ENCODE data around the gene MIPOL1. TPM values are rescaled to one million over a fixed set of nuclear protein-coding genes. Genes with fewer than 3 reads are reported as not detected.

MIPOL1 gene
- total and polyA plus RNA-seq, 2 experiments from 2014 or later = 5.7 to 5.9 TPM

DNA sequence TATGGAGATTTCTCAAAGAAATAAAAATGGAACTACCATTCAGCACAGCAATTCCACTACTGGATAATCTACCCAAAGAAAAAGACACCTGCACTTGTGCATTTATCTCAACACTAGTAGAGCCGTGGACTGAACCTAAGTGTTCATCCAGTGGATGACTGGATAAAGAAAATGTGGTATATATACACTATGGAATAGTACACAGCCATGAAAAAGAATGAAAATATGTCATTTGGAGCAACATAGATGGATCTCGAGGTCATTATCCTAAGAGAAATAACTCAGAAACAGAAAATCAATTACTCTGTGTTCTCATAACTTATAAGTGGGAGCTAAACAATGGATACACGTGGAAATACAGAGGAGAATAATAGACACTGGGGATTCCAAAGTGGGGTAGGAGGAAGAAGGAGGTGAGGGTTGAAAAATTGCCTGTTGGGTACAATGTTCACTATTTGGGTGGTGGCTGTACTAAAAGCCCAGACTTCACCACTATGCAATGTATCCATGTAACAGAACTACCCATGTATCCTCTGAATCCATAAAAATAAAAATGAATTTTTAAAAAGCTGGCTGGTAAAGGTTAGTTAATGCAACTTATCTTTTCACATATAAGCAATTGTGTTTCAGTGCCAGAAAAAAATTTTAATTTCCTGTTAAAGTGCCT lies 266.6 kb downstream of the MIPOL1 start:
- Histone ChIP-seq H2AFZ (no peak overlapping the region), H3K27me3 (replicated peaks; ENCODE audit: insufficient read depth) (no peaks in the 10 kb centered on the region), H3F3A (ENCODE audit: insufficient read depth) (no peaks in the 10 kb centered on the region), H3K36me3 (ENCODE audit: low read depth) (no peaks in the 10 kb centered on the region), H4K20me1 (ENCODE audit: insufficient read depth) (no peaks in the 10 kb centered on the region), H3K9me2 (ENCODE audit: insufficient read depth) (no peaks in the 10 kb centered on the region), H3K4me1 (ENCODE audit: insufficient read depth) (no peaks in the 10 kb centered on the region), H3K4me3 (no peak overlapping the region), H3K4me2 (ENCODE audit: unreplicated experiment) (no peak overlapping the region), H3K27ac (no peak overlapping the region), H3K9ac (no peak overlapping the region), H3K9me3 (ENCODE audit: low read depth) (no peaks in the 10 kb centered on the region), H3K79me2 (ENCODE audit: insufficient read depth) (no peaks in the 10 kb centered on the region)
- no peak for DNase-seq
- in situ Hi-C loops (cut with MboI) = no loop called here
- TF ChIP-seq EZH2phosphoT487 (IDR thresholded peaks at IDR 0.05; ENCODE audit: insufficient read depth, low read depth) (no peak), EZH2 (IDR thresholded peaks at IDR 0.05; ENCODE audit: insufficient read depth, poor library complexity, severe bottlenecking) (no peak)
- 87 to 93% methylated on average over 3 of the region's 3 CpGs for whole genome bisulfite sequencing, 2 experiments (ENCODE audit: low coverage in 1 of 2, low lambda C conversion rate in 2 of 2, missing lambda C conversion rate in 2 of 2)

DNA sequence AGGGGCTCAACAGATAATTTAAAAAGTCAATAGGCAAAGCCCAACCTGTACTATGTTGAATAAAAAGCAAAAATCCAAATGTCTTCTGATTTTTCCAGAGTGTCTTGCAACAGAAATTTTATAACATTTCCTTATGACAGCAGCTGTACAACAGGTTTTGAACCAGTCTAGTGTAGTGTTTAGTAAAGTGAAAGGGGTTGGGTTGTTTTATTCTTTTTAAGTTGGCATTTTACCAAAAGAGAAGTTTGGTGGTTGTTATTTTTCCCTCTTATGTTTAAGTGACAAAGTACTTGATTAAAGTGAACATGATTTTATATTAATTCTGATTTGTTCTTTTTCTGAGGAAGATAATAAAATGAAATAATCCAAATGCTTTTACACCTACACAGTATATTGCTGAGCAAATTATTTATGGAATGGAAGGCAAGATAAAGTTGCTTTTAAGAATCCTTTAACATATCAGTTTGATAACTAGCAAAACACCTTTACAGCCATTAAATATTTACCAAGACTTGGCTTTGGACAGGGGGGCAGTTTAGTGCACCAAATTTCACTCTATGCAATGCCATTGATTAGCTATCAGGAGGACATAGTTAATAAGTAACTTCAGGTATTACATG lies 268.4 kb downstream of the MIPOL1 start:
- no peak for TF ChIP-seq EZH2 (IDR thresholded peaks at IDR 0.05; ENCODE audit: insufficient read depth, poor library complexity, severe bottlenecking)
- no peak for TF ChIP-seq EZH2phosphoT487 (IDR thresholded peaks at IDR 0.05; ENCODE audit: insufficient read depth, low read depth)
- Histone ChIP-seq H4K20me1 (ENCODE audit: insufficient read depth) (no peaks in the 10 kb centered on the region), H3K36me3 (ENCODE audit: low read depth) (no peaks in the 10 kb centered on the region), H3K9me3 (ENCODE audit: low read depth) (no peaks in the 10 kb centered on the region), H3K4me1 (ENCODE audit: insufficient read depth) (no peaks in the 10 kb centered on the region), H3F3A (ENCODE audit: insufficient read depth) (no peaks in the 10 kb centered on the region), H3K79me2 (ENCODE audit: insufficient read depth) (no peaks in the 10 kb centered on the region), H2AFZ (no peak overlapping the region), H3K4me3 (no peak overlapping the region), H3K4me2 (ENCODE audit: unreplicated experiment) (no peak overlapping the region), H3K9ac (no peak overlapping the region), H3K27ac (no peak overlapping the region), H3K9me2 (ENCODE audit: insufficient read depth) (no peaks in the 10 kb centered on the region), H3K27me3 (replicated peaks; ENCODE audit: insufficient read depth) (no peaks in the 10 kb centered on the region)
- no peak for DNase-seq
- in situ Hi-C loops (cut with MboI) = no loop called here

DNA sequence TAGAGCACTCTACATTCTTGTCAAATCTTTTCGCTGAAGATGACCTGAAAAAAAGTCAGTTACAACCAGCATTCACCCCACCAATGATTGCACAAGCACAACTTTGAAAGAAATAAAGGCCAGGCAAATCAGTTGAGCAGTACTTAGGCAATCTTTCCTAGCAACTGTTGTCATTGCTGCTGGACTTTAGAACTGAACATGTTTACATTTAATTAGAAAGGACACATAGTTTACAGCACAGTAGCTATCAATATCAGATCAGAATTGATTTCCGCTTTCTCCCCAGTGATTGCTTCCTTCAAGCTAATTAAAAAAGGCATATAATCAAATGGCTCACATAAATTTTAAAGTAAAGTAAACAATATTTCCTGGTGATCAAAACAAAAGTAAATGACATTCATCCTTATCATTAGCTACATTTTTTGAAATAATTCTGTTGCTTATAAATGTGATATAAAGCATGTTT lies 268.9 kb downstream of the MIPOL1 start:
- in situ Hi-C loops (cut with MboI) = no loop called here
- H3K9me2 ChIP-seq (ENCODE audit: insufficient read depth) = no peaks in the 10 kb centered on the region
- no peak for DNase-seq
- no peaks in the 10 kb centered on the region for H3K79me2 ChIP-seq (ENCODE audit: insufficient read depth)
- H3K4me3 ChIP-seq = no peak overlapping the region
- no peak overlapping the region for H2AFZ ChIP-seq
- no peak overlapping the region for H3K4me2 ChIP-seq (ENCODE audit: unreplicated experiment)
- H4K20me1 ChIP-seq (ENCODE audit: insufficient read depth) = no peaks in the 10 kb centered on the region
- H3K27ac ChIP-seq = no peak overlapping the region
- TF ChIP-seq EZH2phosphoT487 (IDR thresholded peaks at IDR 0.05; ENCODE audit: insufficient read depth, low read depth) = no peak
- TF ChIP-seq EZH2 (IDR thresholded peaks at IDR 0.05; ENCODE audit: insufficient read depth, poor library complexity, severe bottlenecking) = no peak
- H3K4me1 ChIP-seq (ENCODE audit: insufficient read depth) = no peaks in the 10 kb centered on the region
- no peak overlapping the region for H3K9ac ChIP-seq
- H3F3A ChIP-seq (ENCODE audit: insufficient read depth) = no peaks in the 10 kb centered on the region
- WGBS, 2 experiments (ENCODE audit: low coverage in 1 of 2, low lambda C conversion rate in 2 of 2, missing lambda C conversion rate in 2 of 2) = 69 to 80% methylated on average over 2 of the region's 2 CpGs
- no peaks in the 10 kb centered on the region for H3K9me3 ChIP-seq (ENCODE audit: low read depth)
- H3K36me3 ChIP-seq (ENCODE audit: low read depth) = no peaks in the 10 kb centered on the region
- no peaks in the 10 kb centered on the region for H3K27me3 ChIP-seq (replicated peaks; ENCODE audit: insufficient read depth)

DNA sequence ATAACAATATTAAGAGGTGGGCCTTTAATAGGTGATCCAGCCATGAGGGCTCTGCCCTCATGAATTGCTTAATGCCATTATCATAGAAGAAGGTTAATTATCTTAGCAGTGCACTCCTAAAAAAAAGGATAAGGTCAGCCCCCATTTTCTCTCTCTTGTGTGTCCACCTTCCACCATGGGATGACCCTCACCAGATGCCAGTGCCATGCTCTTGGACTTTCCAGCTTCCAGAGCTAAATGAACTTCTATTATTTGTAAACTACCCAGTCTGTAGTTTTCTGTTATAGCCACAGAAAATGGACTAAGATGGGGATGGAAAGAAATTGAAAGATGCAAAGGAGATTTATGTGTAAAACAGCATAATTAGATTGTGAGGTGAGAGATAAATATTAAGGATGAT lies 271.9 kb downstream of the MIPOL1 start:
- H3K9me3 ChIP-seq (ENCODE audit: low read depth) = no peaks in the 10 kb centered on the region
- TF ChIP-seq EZH2 (IDR thresholded peaks at IDR 0.05; ENCODE audit: insufficient read depth, poor library complexity, severe bottlenecking) (no peak), EZH2phosphoT487 (IDR thresholded peaks at IDR 0.05; ENCODE audit: insufficient read depth, low read depth) (no peak)
- no peak overlapping the region for H2AFZ ChIP-seq
- no peak for DNase-seq
- H3K27ac ChIP-seq = no peak overlapping the region
- no peaks in the 10 kb centered on the region for H3K4me1 ChIP-seq (ENCODE audit: insufficient read depth)
- H3K4me2 ChIP-seq (ENCODE audit: unreplicated experiment) = no peak overlapping the region
- H3F3A ChIP-seq (ENCODE audit: insufficient read depth) = no peaks in the 10 kb centered on the region
- H3K79me2 ChIP-seq (ENCODE audit: insufficient read depth) = no peaks in the 10 kb centered on the region
- H3K36me3 ChIP-seq (ENCODE audit: low read depth) = no peaks in the 10 kb centered on the region
- H3K27me3 ChIP-seq (replicated peaks; ENCODE audit: insufficient read depth) = no peaks in the 10 kb centered on the region
- H3K9ac ChIP-seq = no peak overlapping the region
- no peaks in the 10 kb centered on the region for H3K9me2 ChIP-seq (ENCODE audit: insufficient read depth)
- no peaks in the 10 kb centered on the region for H4K20me1 ChIP-seq (ENCODE audit: insufficient read depth)
- no peak overlapping the region for H3K4me3 ChIP-seq
- in situ Hi-C loops (cut with MboI) = no loop called here
